Measurements from ENCODE around the gene ADSS1.
"Not testable (repeated sequence)": the region's sequence is repeated elsewhere in the genome, so short reads cannot be mapped to it uniquely, and the experiment has no call there.

ADSS1 gene

GRCh38 chr14:104750056-104750752 is 26.2 kb downstream of the ADSS1 start:
- no peak for DNase-seq (ENCODE audit: low read depth in 2 of 2)

GRCh38 chr14:104750753-104751057 is 26.7 kb downstream of the ADSS1 start:
- not testable (repeated sequence) for DNase-seq (ENCODE audit: low read depth in 2 of 2)

- peak in 1 of 2 donors; percentile 16 for DNase-seq (ENCODE audit: low read depth in 2 of 2)
These were observed 27.8 kb downstream of the ADSS1 start for GRCh38 chr14:104751539-104752422.

- no peak for DNase-seq (ENCODE audit: low read depth in 2 of 2)
These were observed 28.4 kb downstream of the ADSS1 start for GRCh38 chr14:104752423-104752734.

- peak; percentile 100 for DNase-seq (ENCODE audit: low read depth in 2 of 2)
These were observed 28.9 kb downstream of the ADSS1 start, which contains the start of gene SIVA1 for GRCh38 chr14:104752735-104753527. Gene SIVA1, plus strand, starts transcription at chr14:104753147. Its CDS starts 55 bp downstream, at chr14:104753202.

GRCh38 chr14:104753528-104754212 is 29.6 kb downstream of the ADSS1 start:
- no peak for DNase-seq (ENCODE audit: low read depth in 2 of 2)

GRCh38 chr14:104754213-104754851 is 30.3 kb downstream of the ADSS1 start:
- no peak for DNase-seq (ENCODE audit: low read depth in 2 of 2)

- DNase-seq (ENCODE audit: low read depth in 2 of 2): no peak
These were observed 31.6 kb downstream of the ADSS1 start for GRCh38 chr14:104755621-104756020.

- no peak for DNase-seq (ENCODE audit: low read depth in 2 of 2)
These were observed 32.6 kb downstream of the ADSS1 start for GRCh38 chr14:104756477-104757237.

- no peak for DNase-seq (ENCODE audit: low read depth in 2 of 2)
These were observed 33.2 kb downstream of the ADSS1 start for GRCh38 chr14:104757238-104757585.

- no peak for DNase-seq (ENCODE audit: low read depth in 2 of 2)
These were observed 33.8 kb downstream of the ADSS1 start for GRCh38 chr14:104757681-104758392.

- DNase-seq (ENCODE audit: low read depth in 2 of 2): no peak
These were observed 35.2 kb downstream of the ADSS1 start for GRCh38 chr14:104758981-104759969.

GRCh38 chr14:104765517-104765916 is 41.5 kb downstream of the ADSS1 start:
- DNase-seq (ENCODE audit: low read depth in 2 of 2): no peak

- DNase-seq (ENCODE audit: low read depth in 2 of 2): no peak
These were observed 42.3 kb downstream of the ADSS1 start for GRCh38 chr14:104766256-104766862.

GRCh38 chr14:104766863-104767633 is 43.0 kb downstream of the ADSS1 start:
- DNase-seq (ENCODE audit: low read depth in 2 of 2): no peak

GRCh38 chr14:104767634-104767918 is 43.5 kb downstream of the ADSS1 start:
- no peak for DNase-seq (ENCODE audit: low read depth in 2 of 2)

GRCh38 chr14:104768437-104769323 is 44.7 kb downstream of the ADSS1 start:
- peak; percentile 74 to 77 for DNase-seq (ENCODE audit: low read depth in 2 of 2)
